Muscle layer of colon (tissue), 2 donors: ENCODE results near the gene MRAS.
"Not testable (repeated sequence)": the region's sequence is repeated elsewhere in the genome, so short reads cannot be mapped to it uniquely, and the experiment has no call there.

Source experiments
- H3K27ac ChIP-seq: one replicate; pipeline ENCODE4 v1.7.0; 2013; ENCODE audit warnings: low read depth, mild to moderate bottlenecking, low read length, moderate library complexity
- H3K27me3 ChIP-seq, 2 donors: one replicate each; pipeline ENCODE4 v1.7.0; 2013; ENCODE audit warnings: low read length in 2 of 2, mild to moderate bottlenecking in 2 of 2; ENCODE audit not compliant: insufficient read depth in 2 of 2, control insufficient read depth in 1 of 2
- H3K36me3 ChIP-seq: one replicate; pipeline ENCODE4 v1.7.0; 2013; ENCODE audit warnings: mild to moderate bottlenecking, low read length; ENCODE audit not compliant: insufficient read depth
- H3K4me1 ChIP-seq: one replicate; pipeline ENCODE4 v1.7.0; 2013; ENCODE audit warnings: mild to moderate bottlenecking, low read length; ENCODE audit not compliant: insufficient read depth
- H3K4me3 ChIP-seq, 2 donors: one replicate each; pipeline ENCODE4 v1.7.0; 2013; ENCODE audit warnings: low read length in 2 of 2, low read depth in 1 of 2, mild to moderate bottlenecking in 1 of 2, moderate library complexity in 1 of 2
- H3K9ac ChIP-seq: one replicate; pipeline ENCODE4 v1.7.0; 2013; ENCODE audit warnings: low read length
- H3K9me3 ChIP-seq: one replicate; pipeline ENCODE4 v1.7.0; 2013; ENCODE audit warnings: mild to moderate bottlenecking, low read length
- donor health status: abdominal sarcoma.
- donor health status: Adenocarcinoma of cecum.

Gene MRAS

GRCh38 chr3:138371070-138371965 is 22.9 kb downstream of the MRAS start:
- Histone ChIP-seq H3K27ac (no peak overlapping the region), H3K36me3 (no peaks in the 10 kb centered on the region), H3K4me3 (no peak overlapping the region), H3K9me3 (no peaks in the 10 kb centered on the region), H3K4me1 (peaks cover 6% of the 10 kb centered on the region), H3K27me3 (no peaks in the 10 kb centered on the region), H3K9ac (no peak overlapping the region)

- Histone ChIP-seq H3K27ac (no peak overlapping the region), H3K9ac (no peak overlapping the region), H3K4me1 (no peaks in the 10 kb centered on the region), H3K9me3 (no peaks in the 10 kb centered on the region), H3K4me3 (no peak overlapping the region), H3K36me3 (peaks cover 8% of the 10 kb centered on the region), H3K27me3 (no peaks in the 10 kb centered on the region)
Measured at GRCh38 chr3:138373087-138373735, 24.8 kb downstream of the MRAS start.

- Histone ChIP-seq H3K27me3 (no peaks in the 10 kb centered on the region), H3K9ac (no peak overlapping the region), H3K4me3 (no peak overlapping the region), H3K27ac (no peak overlapping the region), H3K4me1 (no peaks in the 10 kb centered on the region), H3K36me3 (peaks cover 8% of the 10 kb centered on the region), H3K9me3 (no peaks in the 10 kb centered on the region)
Measured at GRCh38 chr3:138373736-138374094, 25.3 kb downstream of the MRAS start.

GRCh38 chr3:138374573-138375134 is 26.3 kb downstream of the MRAS start:
- no peaks in the 10 kb centered on the region for H3K27me3 ChIP-seq
- H3K4me3 ChIP-seq: no peak overlapping the region
- no peak overlapping the region for H3K27ac ChIP-seq
- H3K36me3 ChIP-seq: peaks cover 8% of the 10 kb centered on the region
- no peaks in the 10 kb centered on the region for H3K9me3 ChIP-seq
- no peak overlapping the region for H3K9ac ChIP-seq
- H3K4me1 ChIP-seq: no peaks in the 10 kb centered on the region

- Histone ChIP-seq H3K27me3 (no peaks in the 10 kb centered on the region), H3K27ac (no peak overlapping the region), H3K36me3 (peaks cover 8% of the 10 kb centered on the region), H3K4me3 (no peak overlapping the region), H3K4me1 (no peaks in the 10 kb centered on the region), H3K9me3 (no peaks in the 10 kb centered on the region), H3K9ac (no peak overlapping the region)
Measured at GRCh38 chr3:138375447-138375846, 27.1 kb downstream of the MRAS start.

- Histone ChIP-seq H3K36me3 (peaks cover 8% of the 10 kb centered on the region), H3K9ac (no peak overlapping the region), H3K27ac (no peak overlapping the region), H3K9me3 (no peaks in the 10 kb centered on the region), H3K4me1 (peaks cover 7% of the 10 kb centered on the region), H3K27me3 (no peaks in the 10 kb centered on the region), H3K4me3 (no peak overlapping the region)
Measured at GRCh38 chr3:138376663-138377062, 28.3 kb downstream of the MRAS start.

- not testable (repeated sequence) for H3K27ac ChIP-seq
Measured at GRCh38 chr3:138377212-138377611, 28.8 kb downstream of the MRAS start.

GRCh38 chr3:138377804-138378203 is 29.4 kb downstream of the MRAS start:
- peaks cover 8% of the 10 kb centered on the region for H3K36me3 ChIP-seq
- no peak overlapping the region for H3K4me3 ChIP-seq
- no peaks in the 10 kb centered on the region for H3K27me3 ChIP-seq
- no peak overlapping the region for H3K27ac ChIP-seq
- no peak overlapping the region for H3K9ac ChIP-seq
- H3K4me1 ChIP-seq: peaks cover 19% of the 10 kb centered on the region
- H3K9me3 ChIP-seq: no peaks in the 10 kb centered on the region

More at GRCh38 chr3:138377212-138377611, 28.8 kb downstream of the MRAS start:
- not testable (repeated sequence) for H3K4me3 ChIP-seq, H3K27me3 ChIP-seq, H3K36me3 ChIP-seq, H3K9ac ChIP-seq, H3K9me3 ChIP-seq
- peaks cover 13% of the 10 kb centered on the region for H3K4me1 ChIP-seq

GRCh38 chr3:138378331-138378730 is 30.0 kb downstream of the MRAS start:
- Histone ChIP-seq H3K36me3 (peaks cover 8% of the 10 kb centered on the region), H3K9me3 (no peaks in the 10 kb centered on the region), H3K4me1 (peaks cover 20% of the 10 kb centered on the region), H3K4me3 (no peak overlapping the region), H3K27ac (no peak overlapping the region), H3K27me3 (no peaks in the 10 kb centered on the region), H3K9ac (no peak overlapping the region)

GRCh38 chr3:138378990-138379389 is 30.6 kb downstream of the MRAS start:
- H3K9me3 ChIP-seq: no peaks in the 10 kb centered on the region
- H3K27ac ChIP-seq: no peak overlapping the region
- H3K4me3 ChIP-seq: no peak overlapping the region
- H3K36me3 ChIP-seq: peaks cover 8% of the 10 kb centered on the region
- H3K9ac ChIP-seq: no peak overlapping the region
- H3K4me1 ChIP-seq: peaks cover 20% of the 10 kb centered on the region
- no peaks in the 10 kb centered on the region for H3K27me3 ChIP-seq

GRCh38 chr3:138381413-138381901 is 33.1 kb downstream of the MRAS start:
- H3K4me3 ChIP-seq: no peak overlapping the region
- H3K9me3 ChIP-seq: no peaks in the 10 kb centered on the region
- H3K27ac ChIP-seq: peak overlapping the region; percentile 70
- peaks cover 8% of the 10 kb centered on the region for H3K36me3 ChIP-seq
- H3K27me3 ChIP-seq: no peaks in the 10 kb centered on the region
- peaks cover 20% of the 10 kb centered on the region for H3K4me1 ChIP-seq
- H3K9ac ChIP-seq: no peak overlapping the region
